Transverse colon (tissue), 4 donors: ENCODE measurements around the gene OGFOD1. TPM values are rescaled to one million over a fixed set of nuclear protein-coding genes. Genes with fewer than 3 reads are reported as not detected.

Source experiments
- DNase-seq: peaks from one replicate; pipeline ENCODE4 v3.0.0-alpha.2; 2019
- H3K27ac ChIP-seq, 4 donors: fragments of 200-600 bp; sonication (generic); 2 replicates each; pipeline ENCODE4 v1.5.1; 2016 to 2018; ENCODE audit warnings: inconsistent platforms in 4 of 4
- H3K27me3 ChIP-seq: fragments of 200-600 bp; sonication (generic); 2 replicates; pipeline ENCODE4 v1.5.1; 2017; ENCODE audit warnings: inconsistent platforms
- H3K36me3 ChIP-seq, 4 donors: fragments of 200-600 bp; sonication (generic); 2 replicates each; pipeline ENCODE4 v1.5.1; 2017 to 2019; ENCODE audit warnings: inconsistent platforms in 4 of 4
- H3K4me1 ChIP-seq, 4 donors: fragments of 200-600 bp; sonication (generic); 2 replicates each; pipeline ENCODE4 v1.5.1; 2017 to 2020; ENCODE audit warnings: inconsistent platforms in 4 of 4
- H3K4me3 ChIP-seq, 4 donors: fragments of 200-600 bp; sonication (generic); 1 replicate in 1 of 4; 2 replicates in 3 of 4; pipeline versions ENCODE4 v1.5.1 to v1.6.1; 2017 to 2019; ENCODE audit warnings: inconsistent platforms in 4 of 4
- H3K9me3 ChIP-seq, 2 donors: fragments of 200-600 bp; sonication (generic); 2 replicates each; pipeline ENCODE4 v1.5.1; 2017 to 2019; ENCODE audit warnings: inconsistent platforms in 2 of 2
- CTCF ChIP-seq, 5 experiments: fragments of 200-600 bp in 3 of 5; fragments of 450-650 bp in 2 of 5; sonication (generic) in 3 of 5; IDR thresholded peaks; 1 replicate in 2 of 5; 2 replicates in 3 of 5; pipeline ENCODE4 v1.5.1; 2016 to 2017; ENCODE audit warnings: antibody characterized with exemption in 5 of 5, inconsistent platforms in 3 of 5, mild to moderate bottlenecking in 2 of 5, moderate library complexity in 1 of 5
- EP300 ChIP-seq: sonication (generic); formaldehyde crosslinking; IDR thresholded peaks from one replicate; pipeline ENCODE4 v1.6.1; 2017; ENCODE audit warnings: antibody characterized with exemption, low read depth
- POLR2A ChIP-seq: fragments of 450-650 bp; IDR thresholded peaks from one replicate; pipeline ENCODE4 v1.6.1; 2016; ENCODE audit warnings: antibody characterized with exemption, mild to moderate bottlenecking, moderate library complexity
- POLR2AphosphoS5 ChIP-seq, 3 donors: sonication (generic); formaldehyde crosslinking; IDR thresholded peaks; one replicate each; pipeline ENCODE4 v1.6.1; 2016; ENCODE audit warnings: antibody characterized with exemption in 3 of 3
- WGBS, 2 donors: methylation state at CpG; one replicate each; pipeline ENCODE4 v1.1.5; 2018; ENCODE audit warnings: low coverage in 1 of 2; 5-methylcytosine and 5-hydroxymethylcytosine counted together
- in situ Hi-C, 4 donors: fragments of 200-750 bp; cut with MboI; loops; one replicate each; pipeline versions ENCODE4 v1.15.0 to v1.15.1; 2017; ENCODE audit warnings: low sequenced_read_pairs in 3 of 4, low pct_ligation_motif_present in 1 of 4, low pct_unique_long_range_greater_than_20kb in 1 of 4
- intact Hi-C: fragments of 100-400 bp; cut with DNase I; formaldehyde crosslinking; loops from one replicate; pipeline ENCODE4 v1.15.1; 2023; ENCODE audit warnings: low total_unique reads
- total RNA-seq, 4 donors: library from RNA; depleted of rRNA; stranded (reverse); fragments of >200 nt; gene quantifications; one replicate each; pipeline ENCODE4 v1.1.0, GENCODE V29; 2016

OGFOD1 gene
- total RNA-seq, 4 donors from 2014 or later = 2.8 to 22.5 (median 9.5) TPM

- Histone ChIP-seq H3K27me3 (no peaks in the 10 kb centered on the region), H3K4me3 (no peak overlapping the region), H3K27ac (no peak overlapping the region), H3K36me3 (peaks cover 0 to 40% (median 17%) of the 10 kb centered on the region in 4 donors), H3K9me3 (no peaks in the 10 kb centered on the region), H3K4me1 (peaks cover 0 to 10% (median 0%) of the 10 kb centered on the region in 4 donors)
- in situ Hi-C loops = loop anchor here in 2 of 4 donors (5.0 kb wide), 2 partner anchors 192 to 197 kb away; no protein-coding TSS in a partner anchor
- TF ChIP-seq CTCF (IDR thresholded peaks at IDR 0.05) = no peak
- TF ChIP-seq POLR2A = no peak
- TF ChIP-seq POLR2AphosphoS5 (IDR thresholded peaks at IDR 0.05) = no peak
- intact Hi-C loops = loop anchor here (5.0 kb wide), 1 partner anchor 192 kb away; no protein-coding TSS in a partner anchor
- WGBS, 2 donors = 63% methylated on average over 2 of the region's 2 CpGs
- no peak for DNase-seq
Observed at GRCh38 chr16:56510544-56510943, 59.2 kb downstream of the OGFOD1 start.

- H3K36me3 ChIP-seq = peaks cover 0 to 32% (median 13%) of the 10 kb centered on the region in 4 donors
- intact Hi-C loops = loop anchor here (5.0 kb wide), 1 partner anchor 190 kb away; no protein-coding TSS in a partner anchor
- H3K27me3 ChIP-seq = no peaks in the 10 kb centered on the region
- 91% methylated on average over 1 of the region's 1 CpG; no CpG with 5 or more reads in 1 of the 2 donors for WGBS, 2 donors
- no peak overlapping the region for H3K4me3 ChIP-seq
- H3K9me3 ChIP-seq = no peaks in the 10 kb centered on the region
- H3K4me1 ChIP-seq = peaks cover 0 to 10% (median 0%) of the 10 kb centered on the region in 4 donors
- no peak for TF ChIP-seq CTCF (IDR thresholded peaks at IDR 0.05)
- no peak for TF ChIP-seq POLR2AphosphoS5 (IDR thresholded peaks at IDR 0.05)
- no peak for TF ChIP-seq POLR2A
- TF ChIP-seq EP300 = no peak
- DNase-seq = no peak
- H3K27ac ChIP-seq = no peak overlapping the region
- in situ Hi-C loops = loop anchor here in 2 of 4 donors (5.0 kb wide), 2 partner anchors 190 to 195 kb away; no protein-coding TSS in a partner anchor
Observed at GRCh38 chr16:56512025-56512424, 60.7 kb downstream of the OGFOD1 start.

- Histone ChIP-seq H3K36me3 (peaks cover 0 to 24% (median 9%) of the 10 kb centered on the region in 4 donors), H3K27me3 (no peaks in the 10 kb centered on the region), H3K27ac (no peak overlapping the region), H3K9me3 (no peaks in the 10 kb centered on the region), H3K4me1 (peaks cover 0 to 18% (median 0%) of the 10 kb centered on the region in 4 donors), H3K4me3 (no peak overlapping the region)
- intact Hi-C loops = loop anchor here (5.0 kb wide), 1 partner anchor 189 kb away; no protein-coding TSS in a partner anchor
- no peak for DNase-seq
- in situ Hi-C loops = loop anchor here in 2 of 4 donors (5.0 kb wide), 2 partner anchors 189 to 194 kb away; no protein-coding TSS in a partner anchor
- 84 to 93% methylated on average over 2 of the region's 2 CpGs for WGBS, 2 donors
- no peak for TF ChIP-seq POLR2A
- no peak for TF ChIP-seq POLR2AphosphoS5 (IDR thresholded peaks at IDR 0.05)
- no peak for TF ChIP-seq CTCF (IDR thresholded peaks at IDR 0.05)
- no peak for TF ChIP-seq EP300
Observed at GRCh38 chr16:56513091-56513490, 61.7 kb downstream of the OGFOD1 start.

GRCh38 chr16:56513972-56514371 lies 62.6 kb downstream of the OGFOD1 start:
- in situ Hi-C loops (loop anchor here in 2 of 4 donors (5.0 kb wide), 2 partner anchors 188 to 193 kb away; no protein-coding TSS in a partner anchor), intact Hi-C loops (loop anchor here (5.0 kb wide), 1 partner anchor 188 kb away; no protein-coding TSS in a partner anchor)
- no peak overlapping the region for H3K4me3 ChIP-seq
- no peaks in the 10 kb centered on the region for H3K9me3 ChIP-seq
- TF ChIP-seq CTCF (IDR thresholded peaks at IDR 0.05) (peak; percentile 56 to 67 (median 64)), POLR2AphosphoS5 (IDR thresholded peaks at IDR 0.05) (no peak), EP300 (no peak)
- peak; percentile 60 for DNase-seq
- WGBS, 2 donors = 33 to 51% methylated on average over 3 of the region's 3 CpGs
- H3K36me3 ChIP-seq = peaks cover 0 to 16% (median 6%) of the 10 kb centered on the region in 4 donors
- H3K4me1 ChIP-seq = peaks cover 3 to 27% (median 5%) of the 10 kb centered on the region in 4 donors
- H3K27ac ChIP-seq = no peak overlapping the region
- H3K27me3 ChIP-seq = no peaks in the 10 kb centered on the region
